Uterus (tissue), 4 donors: ENCODE measurements around the gene TMEM88. TPM values are rescaled to one million over a fixed set of nuclear protein-coding genes. Genes with fewer than 3 reads are reported as not detected.

Experiments
- DNase-seq, 2 donors: peaks; one replicate each; pipeline ENCODE4 v3.0.0-alpha.2; 2019 to 2020
- H3K27ac ChIP-seq, 2 donors: fragments of 200-600 bp; sonication (generic); 1 replicate in 1 of 2; 2 replicates in 1 of 2; pipeline ENCODE4 v1.5.1; 2016 to 2018
- H3K27me3 ChIP-seq, 2 donors: fragments of 200-600 bp; sonication (generic); one replicate each; pipeline ENCODE4 v1.5.1; 2018 to 2019; ENCODE audit warnings: control low read depth in 1 of 2
- H3K36me3 ChIP-seq, 2 donors: fragments of 200-600 bp; sonication (generic); one replicate each; pipeline ENCODE4 v1.5.1; 2019; ENCODE audit warnings: control low read depth in 1 of 2
- H3K4me1 ChIP-seq, 2 donors: fragments of 200-600 bp; sonication (generic); one replicate each; pipeline ENCODE4 v1.5.1; 2018 to 2019; ENCODE audit warnings: control low read depth in 1 of 2
- H3K4me3 ChIP-seq, 2 donors: fragments of 200-600 bp; sonication (generic); 1 replicate in 1 of 2; 2 replicates in 1 of 2; pipeline ENCODE4 v1.5.1; 2018 to 2019; ENCODE audit warnings: mild to moderate bottlenecking in 1 of 2
- H3K9me3 ChIP-seq, 2 donors: fragments of 200-600 bp; sonication (generic); one replicate each; pipeline ENCODE4 v1.5.1; 2019; ENCODE audit warnings: control low read depth in 1 of 2
- CTCF ChIP-seq, 4 experiments: fragments of 200-600 bp in 2 of 4; fragments of 450-650 bp in 2 of 4; sonication (generic) in 2 of 4; IDR thresholded peaks; one replicate each; pipeline ENCODE4 v1.5.1; 2016 to 2019; ENCODE audit warnings: antibody characterized with exemption in 4 of 4, mild to moderate bottlenecking in 2 of 4, moderate library complexity in 1 of 4
- POLR2A ChIP-seq, 2 donors: fragments of 450-650 bp; IDR thresholded peaks; one replicate each; pipeline ENCODE4 v1.6.1; 2016; ENCODE audit warnings: antibody characterized with exemption in 2 of 2, mild to moderate bottlenecking in 1 of 2, moderate library complexity in 1 of 2
- intact Hi-C: fragments of 100-400 bp; cut with DNase I; formaldehyde crosslinking; loops from one replicate; pipeline ENCODE4 v1.15.1; 2023; ENCODE audit warnings: low total_unique reads
- total RNA-seq, 4 donors: library from RNA; depleted of rRNA in 3 of 4; stranded (reverse); fragments of >200 nt in 3 of 4; gene quantifications; one replicate each; pipeline versions ENCODE4 v1.1.0 to v1.2.4, GENCODE V29; 2014 to 2023
- donor health status: DM: yes; HTN: yes; CAD: no.

TMEM88 gene
- total RNA-seq, 4 donors from 2014 or later = 7.3 to 68.1 (median 28.1) TPM

- Histone ChIP-seq H3K4me1 (no peaks in the 10 kb centered on the region), H3K27me3 (no peaks in the 10 kb centered on the region), H3K4me3 (no peak overlapping the region), H3K36me3 (no peaks in the 10 kb centered on the region), H3K27ac (no peak overlapping the region), H3K9me3 (no peaks in the 10 kb centered on the region)
- TF ChIP-seq CTCF (IDR thresholded peaks at IDR 0.05) (no peak), POLR2A (IDR thresholded peaks at IDR 0.05) (no peak)
- DNase-seq = no peak
- intact Hi-C loops = no loop called here
Measured at GRCh38 chr17:7811251-7811650, 43.6 kb upstream of the TMEM88 start.

- Histone ChIP-seq H3K27me3 (no peaks in the 10 kb centered on the region), H3K36me3 (no peaks in the 10 kb centered on the region), H3K4me3 (no peak overlapping the region), H3K27ac (no peak overlapping the region), H3K9me3 (no peaks in the 10 kb centered on the region), H3K4me1 (no peaks in the 10 kb centered on the region)
- TF ChIP-seq POLR2A (IDR thresholded peaks at IDR 0.05) (no peak), CTCF (IDR thresholded peaks at IDR 0.05) (no peak)
- intact Hi-C loops = no loop called here
- no peak for DNase-seq
Measured at GRCh38 chr17:7814969-7815368, 39.9 kb upstream of the TMEM88 start.

GRCh38 chr17:7816926-7817642 lies 37.8 kb upstream of the TMEM88 start:
- intact Hi-C loops = no loop called here
- Histone ChIP-seq H3K27ac (no peak overlapping the region), H3K4me3 (no peak overlapping the region), H3K27me3 (no peaks in the 10 kb centered on the region), H3K4me1 (no peaks in the 10 kb centered on the region), H3K9me3 (no peaks in the 10 kb centered on the region), H3K36me3 (no peaks in the 10 kb centered on the region)
- TF ChIP-seq POLR2A (IDR thresholded peaks at IDR 0.05) (no peak), CTCF (IDR thresholded peaks at IDR 0.05) (no peak)
- DNase-seq = no peak

- H3K36me3 ChIP-seq = no peaks in the 10 kb centered on the region
- intact Hi-C loops = no loop called here
- H3K9me3 ChIP-seq = no peaks in the 10 kb centered on the region
- TF ChIP-seq CTCF (IDR thresholded peaks at IDR 0.05) (no peak), POLR2A (IDR thresholded peaks at IDR 0.05) (no peak)
- H3K4me3 ChIP-seq = no peak overlapping the region
- H3K4me1 ChIP-seq = no peaks in the 10 kb centered on the region
- no peak overlapping the region for H3K27ac ChIP-seq
- no peaks in the 10 kb centered on the region for H3K27me3 ChIP-seq
- no peak for DNase-seq
Measured at GRCh38 chr17:7817643-7817964, 37.3 kb upstream of the TMEM88 start.

- TF ChIP-seq POLR2A (IDR thresholded peaks at IDR 0.05) = no peak
- TF ChIP-seq CTCF (IDR thresholded peaks at IDR 0.05) = no peak
- Histone ChIP-seq H3K36me3 (no peaks in the 10 kb centered on the region), H3K27ac (no peak overlapping the region), H3K9me3 (no peaks in the 10 kb centered on the region), H3K27me3 (no peaks in the 10 kb centered on the region), H3K4me3 (no peak overlapping the region), H3K4me1 (no peaks in the 10 kb centered on the region)
- intact Hi-C loops = no loop called here
- no peak for DNase-seq
Measured at GRCh38 chr17:7818026-7818425, 36.8 kb upstream of the TMEM88 start.
